Gastroesophageal sphincter (tissue), 4 donors: ENCODE data around the gene STIMATE. TPM values are rescaled to one million over a fixed set of nuclear protein-coding genes. Genes with fewer than 3 reads are reported as not detected.

Experiments
- ATAC-seq: fragments of 150-250 bp; one replicate; pipeline ENCODE4 v1.9.1; 2016; ENCODE audit warnings: mild to moderate bottlenecking, moderate library complexity
- H3K27ac ChIP-seq, 4 donors: fragments of 200-600 bp; sonication (generic) in 3 of 4; 1 replicate in 3 of 4; 2 replicates in 1 of 4; pipeline ENCODE4 v1.5.1; 2016 to 2019
- H3K27me3 ChIP-seq: fragments of 200-600 bp; sonication (generic); one replicate; pipeline ENCODE4 v1.5.1; 2019
- H3K36me3 ChIP-seq, 2 donors: fragments of 200-600 bp; sonication (generic); one replicate each; pipeline ENCODE4 v1.5.1; 2019; ENCODE audit warnings: control low read depth in 1 of 2
- H3K4me1 ChIP-seq, 3 donors: fragments of 200-600 bp; sonication (generic); 1 replicate in 2 of 3; 2 replicates in 1 of 3; pipeline ENCODE4 v1.5.1; 2016 to 2019; ENCODE audit warnings: control low read depth in 2 of 3
- H3K4me3 ChIP-seq, 2 donors: fragments of 200-600 bp; sonication (generic); one replicate each; pipeline ENCODE4 v1.5.1; 2019; ENCODE audit warnings: mild to moderate bottlenecking in 1 of 2, moderate library complexity in 1 of 2
- H3K9me3 ChIP-seq, 3 donors: fragments of 200-600 bp; sonication (generic); one replicate each; pipeline ENCODE4 v1.5.1; 2017 to 2019; ENCODE audit warnings: control low read depth in 2 of 3
- EP300 ChIP-seq: sonication (generic); formaldehyde crosslinking; IDR thresholded peaks from one replicate; pipeline ENCODE4 v1.6.1; 2017; ENCODE audit warnings: antibody characterized with exemption, mild to moderate bottlenecking
- POLR2A ChIP-seq, 2 donors: fragments of 450-650 bp; IDR thresholded peaks; one replicate each; pipeline ENCODE4 v1.6.1; 2017; ENCODE audit warnings: antibody characterized with exemption in 2 of 2, mild to moderate bottlenecking in 2 of 2, moderate library complexity in 1 of 2
- POLR2AphosphoS5 ChIP-seq: sonication (generic); formaldehyde crosslinking; IDR thresholded peaks from one replicate; pipeline ENCODE4 v1.6.1; 2017; ENCODE audit warnings: antibody characterized with exemption
- WGBS, 2 donors: methylation state at CpG; one replicate each; pipeline ENCODE4 v1.1.5; 2018; ENCODE audit warnings: low coverage in 1 of 2; 5-methylcytosine and 5-hydroxymethylcytosine counted together
- total RNA-seq, 4 donors: library from RNA; depleted of rRNA; stranded (reverse); fragments of >200 nt; gene quantifications; one replicate each; pipeline ENCODE4 v1.1.0, GENCODE V29; 2016
- TF ChIP-seq, protein P1 (sequence below), 4 experiments: fragments of 200-600 bp in 2 of 4; fragments of 450-650 bp in 2 of 4; sonication (generic) in 1 of 4; IDR thresholded peaks; one replicate each; pipeline ENCODE4 v1.5.1; 2017 to 2019; ENCODE audit warnings: antibody characterized with exemption in 4 of 4, mild to moderate bottlenecking in 2 of 4, moderate library complexity in 2 of 4

The STIMATE gene
- total RNA-seq, 4 donors from 2014 or later = 14.6 to 30.2 (median 20.5) TPM

DNA sequence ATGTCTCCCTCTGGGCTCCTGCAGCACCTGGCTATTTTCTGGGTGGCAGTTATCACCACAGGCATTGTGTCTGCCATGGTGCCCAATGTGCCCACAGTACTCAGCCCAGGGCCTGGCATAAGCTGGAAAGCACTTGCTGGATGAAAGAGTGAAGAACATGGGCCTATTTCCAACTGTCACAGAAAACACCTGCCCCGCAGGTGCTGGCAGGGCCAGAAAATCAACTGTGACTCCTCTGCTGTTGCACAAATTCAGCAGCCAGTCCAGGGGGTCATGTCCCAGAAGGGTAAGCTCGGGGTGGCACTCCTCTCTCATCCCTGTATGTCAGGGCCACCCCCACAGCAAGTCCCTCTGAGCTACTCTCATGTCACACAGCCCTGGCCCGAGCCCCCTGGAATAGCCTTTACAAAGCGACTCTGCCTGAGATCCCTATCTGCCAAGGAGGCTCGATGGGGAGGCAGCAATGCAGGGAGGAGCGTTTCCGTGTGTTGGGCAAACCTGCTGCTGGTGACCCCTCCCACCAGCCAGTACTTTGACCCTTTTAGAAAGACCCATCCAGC is 85.8 kb downstream of the STIMATE start:
- Histone ChIP-seq H3K36me3 (no peaks in the 10 kb centered on the region), H3K27me3 (no peaks in the 10 kb centered on the region), H3K4me3 (no peak overlapping the region), H3K9me3 (no peaks in the 10 kb centered on the region), H3K4me1 (no peaks in the 10 kb centered on the region), H3K27ac (no peak overlapping the region)
- no peak for TF ChIP-seq POLR2AphosphoS5
- no peak for TF ChIP-seq EP300
- TF ChIP-seq, protein P1, sequence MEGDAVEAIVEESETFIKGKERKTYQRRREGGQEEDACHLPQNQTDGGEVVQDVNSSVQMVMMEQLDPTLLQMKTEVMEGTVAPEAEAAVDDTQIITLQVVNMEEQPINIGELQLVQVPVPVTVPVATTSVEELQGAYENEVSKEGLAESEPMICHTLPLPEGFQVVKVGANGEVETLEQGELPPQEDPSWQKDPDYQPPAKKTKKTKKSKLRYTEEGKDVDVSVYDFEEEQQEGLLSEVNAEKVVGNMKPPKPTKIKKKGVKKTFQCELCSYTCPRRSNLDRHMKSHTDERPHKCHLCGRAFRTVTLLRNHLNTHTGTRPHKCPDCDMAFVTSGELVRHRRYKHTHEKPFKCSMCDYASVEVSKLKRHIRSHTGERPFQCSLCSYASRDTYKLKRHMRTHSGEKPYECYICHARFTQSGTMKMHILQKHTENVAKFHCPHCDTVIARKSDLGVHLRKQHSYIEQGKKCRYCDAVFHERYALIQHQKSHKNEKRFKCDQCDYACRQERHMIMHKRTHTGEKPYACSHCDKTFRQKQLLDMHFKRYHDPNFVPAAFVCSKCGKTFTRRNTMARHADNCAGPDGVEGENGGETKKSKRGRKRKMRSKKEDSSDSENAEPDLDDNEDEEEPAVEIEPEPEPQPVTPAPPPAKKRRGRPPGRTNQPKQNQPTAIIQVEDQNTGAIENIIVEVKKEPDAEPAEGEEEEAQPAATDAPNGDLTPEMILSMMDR (IDR thresholded peaks at IDR 0.05) = no peak
- no peak for TF ChIP-seq POLR2A (IDR thresholded peaks at IDR 0.05)
- no peak for ATAC-seq
- WGBS, 2 donors = 17% methylated on average over 1 of the region's 7 CpGs; no CpG with 5 or more reads in 1 of the 2 donors

DNA sequence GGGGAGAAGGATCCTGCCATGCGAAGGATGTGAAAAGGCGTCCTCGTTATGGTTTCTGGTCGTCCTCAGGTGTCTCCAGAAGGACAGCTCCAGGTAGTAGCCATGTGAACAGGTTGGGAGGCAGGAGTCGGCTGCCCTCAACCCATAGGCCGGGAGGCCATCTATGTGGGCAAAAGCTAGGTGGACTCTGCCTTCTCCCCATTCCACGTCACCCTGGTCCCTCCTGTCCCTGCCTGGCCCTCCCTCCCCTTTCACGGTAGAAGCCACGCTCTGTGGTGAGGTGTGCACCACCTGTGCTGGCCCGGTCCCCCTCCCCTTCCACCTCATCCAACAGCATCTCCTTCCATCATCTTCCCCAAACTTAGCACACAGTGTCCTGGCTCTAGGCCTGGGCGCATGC is 86.4 kb downstream of the STIMATE start:
- no peaks in the 10 kb centered on the region for H3K4me1 ChIP-seq
- H3K9me3 ChIP-seq = no peaks in the 10 kb centered on the region
- no peak for ATAC-seq
- no peak for TF ChIP-seq POLR2A (IDR thresholded peaks at IDR 0.05)
- no peak for TF ChIP-seq POLR2AphosphoS5
- TF ChIP-seq, protein P1 (IDR thresholded peaks at IDR 0.05) = no peak
- no peak for TF ChIP-seq EP300
- H3K27ac ChIP-seq = no peak overlapping the region
- no peak overlapping the region for H3K4me3 ChIP-seq
- H3K27me3 ChIP-seq = peaks cover 6% of the 10 kb centered on the region
- WGBS, 2 donors = 80 to 90% methylated on average over 3 to 10 of the region's 11 CpGs
- H3K36me3 ChIP-seq = no peaks in the 10 kb centered on the region

DNA sequence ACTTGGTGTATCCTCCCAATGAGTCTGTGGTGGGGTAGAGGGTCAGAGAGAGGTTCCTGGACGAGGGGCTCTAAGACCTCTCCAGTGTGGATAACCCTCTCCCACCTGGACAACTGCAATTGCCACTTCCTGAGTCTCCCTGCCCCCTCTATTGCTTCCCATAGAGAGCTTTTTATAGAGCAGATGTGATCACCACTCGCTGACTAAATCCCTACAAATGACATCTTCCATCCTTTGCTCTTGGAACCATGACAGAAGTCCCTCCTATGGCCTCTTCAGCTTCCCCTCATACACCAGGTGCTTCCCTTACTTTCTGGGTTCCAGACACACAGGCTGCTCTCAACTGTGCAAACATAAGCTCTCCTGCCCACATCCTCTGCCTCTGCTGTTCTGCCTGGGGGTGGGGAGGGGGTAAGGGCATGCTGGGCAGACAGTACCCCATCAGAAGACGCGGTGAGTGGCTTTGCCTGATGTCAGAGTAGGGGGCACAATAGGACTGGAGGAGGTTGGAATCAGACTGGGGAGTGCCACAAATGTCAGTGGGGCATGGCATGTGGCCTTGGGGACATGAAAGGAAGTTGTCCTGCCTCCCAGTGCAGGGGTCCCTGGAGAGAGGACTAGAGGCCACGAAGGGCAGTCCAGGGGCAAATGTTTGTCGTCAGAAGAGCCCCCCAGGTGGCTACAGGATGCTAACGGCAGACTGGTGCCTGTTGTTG is 87.5 kb downstream of the STIMATE start:
- ATAC-seq = no peak
- WGBS, 2 donors = 43 to 60% methylated on average over 4 to 5 of the region's 7 CpGs
- Histone ChIP-seq H3K27me3 (peaks cover 7% of the 10 kb centered on the region), H3K4me1 (no peaks in the 10 kb centered on the region), H3K4me3 (no peak overlapping the region), H3K27ac (no peak overlapping the region), H3K9me3 (no peaks in the 10 kb centered on the region), H3K36me3 (no peaks in the 10 kb centered on the region)
- TF ChIP-seq POLR2AphosphoS5 (no peak), EP300 (no peak), POLR2A (IDR thresholded peaks at IDR 0.05) (no peak)
- TF ChIP-seq, protein P1 (IDR thresholded peaks at IDR 0.05) = no peak

DNA sequence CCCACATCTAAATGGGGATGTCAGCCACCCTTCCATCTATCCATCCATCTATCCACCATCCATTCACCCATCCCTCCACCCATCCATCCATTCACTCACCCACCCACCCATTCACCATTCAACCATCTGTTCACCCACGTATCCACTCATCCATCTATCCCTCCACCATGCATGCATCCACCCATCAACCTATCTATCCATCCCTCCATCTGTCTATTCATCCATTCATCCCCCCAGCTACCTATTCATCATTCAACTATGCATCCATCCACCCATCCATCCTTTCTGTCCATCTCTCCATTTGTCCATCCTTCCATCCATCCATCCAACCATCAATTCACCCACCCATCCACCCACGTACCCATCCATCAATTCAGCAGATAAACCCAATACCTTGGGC is 88.2 kb downstream of the STIMATE start:
- TF ChIP-seq POLR2AphosphoS5 (no peak), EP300 (no peak), POLR2A (IDR thresholded peaks at IDR 0.05) (no peak)
- TF ChIP-seq, protein P1 (IDR thresholded peaks at IDR 0.05) = no peak
- 76 to 88% methylated on average over 2 of the region's 2 CpGs for WGBS, 2 donors

More for the DNA sequence above, 88.2 kb downstream of the STIMATE start:
- Histone ChIP-seq H3K36me3 (no peaks in the 10 kb centered on the region), H3K4me3 (no peak overlapping the region), H3K27ac (no peak overlapping the region), H3K4me1 (no peaks in the 10 kb centered on the region), H3K27me3 (peaks cover 10% of the 10 kb centered on the region), H3K9me3 (no peaks in the 10 kb centered on the region)
- no peak for ATAC-seq
